NCI-H2196 treated with DMSO at 0.1 percent for 48 hours (cell line): Measurements from ENCODE around the gene STRIP1.
"Not testable (repeated sequence)": the region's sequence is repeated elsewhere in the genome, so short reads cannot be mapped to it uniquely, and the experiment has no call there.

ENCODE experiments used
- DNase-seq: peaks from one replicate; lab custom pipeline; 2025; ENCODE audit not compliant: unreplicated experiment; lab: John Stamatoyannopoulos, UW

Gene STRIP1

GRCh38 chr1:110067893-110068645 lies 33.6 kb downstream of the STRIP1 start:
- no peak for DNase-seq

- DNase-seq, result no peak
Measured at GRCh38 chr1:110068646-110069403, 34.4 kb downstream of the STRIP1 start.

- no peak for DNase-seq
Measured at GRCh38 chr1:110069404-110070281, 35.2 kb downstream of the STRIP1 start.

- no peak for DNase-seq
Measured at GRCh38 chr1:110070282-110070669, 35.9 kb downstream of the STRIP1 start.

- DNase-seq, result no peak
Measured at GRCh38 chr1:110070671-110071242, 36.3 kb downstream of the STRIP1 start, which contains the start of gene ALX3. TSS of gene ALX3 (minus strand) at chr1:110070672. CDS start at chr1:110070612, 60 bp downstream.

- no peak for DNase-seq
Measured at GRCh38 chr1:110074166-110074565, 39.7 kb downstream of the STRIP1 start.

GRCh38 chr1:110076789-110077500 lies 42.5 kb downstream of the STRIP1 start:
- no peak for DNase-seq

GRCh38 chr1:110079995-110080394 lies 45.6 kb downstream of the STRIP1 start:
- DNase-seq, result not testable (repeated sequence)

GRCh38 chr1:110081061-110081460 lies 46.6 kb downstream of the STRIP1 start:
- DNase-seq, result no peak

GRCh38 chr1:110082477-110082876 lies 48.1 kb downstream of the STRIP1 start:
- no peak for DNase-seq

GRCh38 chr1:110083061-110083865 lies 48.8 kb downstream of the STRIP1 start:
- no peak for DNase-seq

GRCh38 chr1:110083866-110084226 lies 49.4 kb downstream of the STRIP1 start:
- no peak for DNase-seq

- no peak for DNase-seq
Measured at GRCh38 chr1:110084227-110085078, 50.0 kb downstream of the STRIP1 start.

- no peak for DNase-seq
Measured at GRCh38 chr1:110085671-110086070, 51.2 kb downstream of the STRIP1 start.

- no peak for DNase-seq
Measured at GRCh38 chr1:110086961-110087360, 52.5 kb downstream of the STRIP1 start.

GRCh38 chr1:110087812-110088738 lies 53.7 kb downstream of the STRIP1 start:
- peak; percentile 65 for DNase-seq

GRCh38 chr1:110088739-110089316 lies 54.4 kb downstream of the STRIP1 start:
- DNase-seq, result no peak
